Stimulated activated CD8-positive, alpha-beta memory T cell treated with anti-CD3 and anti-CD28 coated beads, Interleukin-15, amount 100 ng/mL, for 4 hours (primary cell): ENCODE measurements around the gene INAFM2.

Experiments used
- DNase-seq, 2 donors: peaks; one replicate each; pipeline ENCODE4 v3.0.0-alpha.2; 2020; ENCODE audit warnings: low read depth in 2 of 2

The INAFM2 gene

GRCh38 chr15:40287505-40287904 is 36.0 kb upstream of the INAFM2 start:
- no peak for DNase-seq

- no peak for DNase-seq
Measured at GRCh38 chr15:40287968-40288367, 35.5 kb upstream of the INAFM2 start.

- no peak for DNase-seq
Measured at GRCh38 chr15:40289140-40289775, 34.2 kb upstream of the INAFM2 start.

DNA sequence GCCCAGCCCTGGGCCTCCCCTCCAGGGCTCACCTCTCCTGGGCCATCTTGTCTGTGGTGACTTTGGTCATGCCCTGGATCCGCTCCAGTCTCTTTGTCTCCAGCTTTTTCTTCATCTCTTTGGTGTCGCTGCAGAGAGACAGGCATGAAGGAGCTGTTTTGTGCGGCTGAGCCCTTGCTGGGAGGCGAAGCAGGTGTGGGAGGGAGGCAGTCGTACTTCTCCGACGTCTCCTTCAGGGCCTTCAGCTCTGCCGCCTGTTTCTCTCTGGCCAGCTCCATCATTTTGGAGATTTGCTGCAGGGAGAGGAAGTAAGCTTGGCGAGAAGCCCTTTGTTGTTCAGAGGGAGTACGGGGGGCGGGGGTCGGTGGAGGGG is 33.0 kb upstream of the INAFM2 start:
- no peak for DNase-seq

DNA sequence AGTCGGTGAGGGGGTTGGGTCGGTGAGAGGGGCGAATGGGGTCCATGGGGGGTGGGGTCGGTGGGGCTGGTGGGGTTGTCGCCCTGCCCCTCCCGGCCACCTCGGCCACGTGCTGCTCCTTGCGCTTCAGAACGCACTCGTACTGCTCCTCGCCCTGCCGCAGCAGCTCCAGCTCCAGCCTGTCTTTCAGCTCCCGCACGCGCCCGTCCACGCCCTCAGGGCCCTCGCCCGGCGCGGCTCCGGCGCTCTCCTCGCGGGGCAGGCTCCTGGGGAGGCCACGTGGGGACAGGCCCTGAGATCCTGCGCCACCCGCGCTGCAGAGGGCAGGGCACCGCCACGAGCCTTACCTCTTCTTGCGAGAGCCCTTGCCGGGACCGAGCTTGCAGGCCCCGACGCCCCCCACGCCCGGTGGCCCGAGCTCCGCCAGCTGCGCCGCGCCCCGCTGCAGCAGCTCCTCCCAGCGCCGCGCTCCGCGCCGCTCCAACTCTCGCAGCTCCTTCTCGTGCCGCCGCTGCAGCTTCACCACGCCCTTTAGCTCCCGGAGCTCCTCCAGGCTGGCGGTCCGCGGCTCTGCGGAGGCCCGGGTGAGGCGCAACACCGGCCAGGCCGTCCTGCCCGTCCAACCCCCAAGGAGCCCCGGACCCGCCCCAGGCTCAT is 32.4 kb upstream of the INAFM2 start:
- DNase-seq: no peak

GRCh38 chr15:40292246-40292645 is 31.2 kb upstream of the INAFM2 start:
- DNase-seq: no peak

DNA sequence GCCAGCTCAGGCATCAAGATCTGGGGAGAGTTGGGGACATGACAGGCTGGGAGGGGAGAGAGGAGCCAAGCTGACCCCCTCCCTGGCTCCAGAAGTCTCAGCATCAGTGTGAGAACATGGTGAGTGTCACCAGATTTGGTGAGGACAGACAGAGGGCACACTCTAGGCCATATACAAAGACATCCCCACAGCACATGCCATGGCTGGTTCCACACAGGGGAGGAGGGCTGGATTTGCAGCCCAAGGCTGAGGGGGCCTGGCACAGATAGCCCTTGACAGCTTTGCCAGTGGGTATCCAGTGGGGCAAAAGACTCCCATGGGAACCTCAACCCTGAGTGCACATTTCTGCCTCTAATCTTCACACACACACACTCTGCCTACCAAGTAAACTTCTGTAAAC is 30.5 kb upstream of the INAFM2 start:
- DNase-seq: no peak

DNA sequence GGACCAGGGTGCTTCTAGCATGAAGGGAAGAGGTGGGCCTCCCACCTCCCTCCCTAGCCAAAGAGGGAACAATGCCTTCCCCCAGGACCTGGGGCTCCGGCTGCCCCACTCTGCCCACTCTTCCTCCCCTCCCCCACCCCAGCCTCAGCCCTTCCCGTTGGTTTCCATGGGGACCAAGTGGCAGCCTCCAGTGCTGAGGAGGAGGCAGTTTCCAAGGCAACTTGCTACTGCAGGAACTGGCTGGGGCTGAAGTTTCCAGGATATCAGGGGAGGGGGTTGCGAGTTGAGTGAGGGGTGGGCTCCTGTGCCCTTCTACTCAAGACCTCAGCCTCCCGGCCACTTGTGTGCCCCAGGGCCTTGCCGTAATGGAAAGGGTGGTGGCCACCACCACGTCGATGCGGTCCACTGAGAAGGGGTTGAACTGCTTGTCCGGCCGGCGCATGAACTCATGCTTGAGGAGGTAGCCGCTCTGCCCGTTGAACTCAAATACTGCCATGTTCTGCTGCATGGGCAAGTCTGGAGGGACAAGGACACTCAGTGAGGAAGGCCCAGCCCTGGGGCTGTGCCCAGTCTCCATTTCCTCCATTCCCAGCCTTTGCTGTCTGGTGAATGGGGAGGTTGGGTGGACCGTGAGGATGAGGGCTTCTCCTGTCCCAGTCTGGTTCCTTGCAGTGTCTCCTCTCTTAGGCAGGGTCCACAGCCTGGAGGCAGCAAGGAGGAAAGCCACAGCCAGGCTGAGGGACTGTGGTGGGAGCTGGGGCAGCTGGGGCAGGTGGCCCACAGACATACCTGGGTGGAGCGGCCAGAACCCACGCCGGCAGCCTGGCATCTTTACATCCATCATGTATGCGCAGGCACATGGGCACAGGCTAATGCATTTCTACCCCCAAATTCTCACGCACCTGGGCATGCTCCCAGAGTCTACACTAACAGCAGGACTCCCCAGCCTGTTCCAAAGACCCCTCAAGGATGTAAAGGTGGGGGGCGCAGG is 29.3 kb upstream of the INAFM2 start:
- no peak for DNase-seq

DNA sequence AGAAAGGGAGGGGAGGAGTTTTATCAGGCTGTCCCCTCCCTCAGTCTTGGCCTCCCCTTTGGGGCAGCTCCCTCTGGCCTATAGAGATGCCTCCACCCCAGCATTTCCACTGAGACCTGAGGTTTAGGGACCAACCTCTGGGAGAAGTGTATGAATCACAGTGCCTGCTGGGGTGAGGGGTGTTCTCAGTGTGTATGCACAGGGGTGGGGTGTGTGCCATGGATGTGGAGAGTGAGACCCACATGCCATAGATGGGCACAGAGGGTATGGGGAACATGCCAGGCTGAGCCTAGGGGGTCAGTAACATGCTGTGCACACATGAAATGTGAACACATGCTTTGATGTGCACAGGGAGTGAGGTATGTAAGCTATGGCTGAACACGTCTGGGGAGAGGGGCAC is 28.2 kb upstream of the INAFM2 start:
- no peak for DNase-seq

- DNase-seq: no peak
Measured at GRCh38 chr15:40295877-40296560, 27.5 kb upstream of the INAFM2 start.

DNA sequence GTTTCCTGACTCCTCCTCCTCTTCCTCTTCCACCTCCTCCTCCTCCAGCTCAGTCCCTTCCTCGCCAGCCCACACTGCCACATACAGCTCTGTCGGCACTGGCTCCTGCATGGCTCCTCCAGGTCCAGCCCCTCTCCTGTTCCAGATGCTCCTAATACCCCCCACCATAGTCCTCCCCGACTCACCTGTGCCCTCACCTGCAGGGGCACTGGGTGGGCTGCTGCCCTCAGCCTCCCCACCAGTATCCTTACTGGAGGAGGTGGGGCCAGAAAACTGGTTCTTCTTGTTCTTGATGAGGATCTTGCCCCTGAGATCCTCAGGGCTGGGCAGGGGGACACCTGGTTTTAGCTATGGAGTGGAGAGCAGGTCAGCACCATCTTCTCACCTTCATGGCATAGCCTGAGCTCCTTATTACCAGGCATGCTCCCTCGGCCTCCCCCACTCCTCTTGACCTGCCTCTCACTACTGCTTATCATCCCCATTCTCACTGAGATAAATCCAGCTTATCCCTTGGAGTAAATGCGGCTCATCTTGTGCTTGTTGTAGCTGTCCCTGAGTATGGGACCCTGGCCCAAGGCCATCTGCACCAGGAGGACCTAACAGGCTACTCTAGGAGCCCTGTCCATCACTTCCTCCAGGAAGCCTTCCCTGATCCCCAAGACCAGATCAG is 26.8 kb upstream of the INAFM2 start:
- no peak for DNase-seq

GRCh38 chr15:40297356-40297755 is 26.1 kb upstream of the INAFM2 start:
- DNase-seq: no peak

DNA sequence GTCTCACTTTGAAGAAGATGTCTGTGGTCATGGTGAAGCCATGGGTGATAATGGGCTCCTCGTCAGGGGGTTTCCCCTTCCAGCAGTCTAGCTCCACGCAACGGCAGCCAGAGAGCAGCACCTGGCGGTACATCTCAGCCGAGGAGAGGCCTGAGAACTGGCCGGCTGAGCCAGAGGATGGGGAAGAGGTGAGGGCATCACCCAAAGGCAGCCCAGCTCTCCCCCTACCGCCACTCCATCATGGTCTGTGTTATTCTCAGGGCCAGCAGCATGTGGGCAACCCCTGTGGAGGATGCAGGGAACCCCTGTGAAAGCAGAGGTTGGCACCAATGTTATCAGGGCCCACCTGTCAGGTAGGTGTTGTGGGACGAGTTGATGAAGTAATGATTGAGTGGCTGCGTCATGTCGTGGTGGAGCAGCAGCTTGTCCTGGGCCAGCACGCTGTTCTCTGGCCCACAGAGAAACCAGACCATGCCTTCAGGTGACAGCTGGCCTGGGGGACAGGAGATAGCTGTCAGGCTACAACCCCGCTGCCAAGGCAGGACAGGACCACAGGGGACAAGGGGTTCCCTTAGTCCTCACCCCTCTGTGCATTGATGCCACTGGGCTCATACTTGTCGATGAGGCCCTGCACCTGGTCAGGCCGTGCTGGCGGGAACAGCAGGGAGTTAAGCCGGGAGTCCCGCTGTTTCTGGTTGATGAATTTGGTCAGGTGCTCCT is 25.1 kb upstream of the INAFM2 start:
- no peak for DNase-seq

DNA sequence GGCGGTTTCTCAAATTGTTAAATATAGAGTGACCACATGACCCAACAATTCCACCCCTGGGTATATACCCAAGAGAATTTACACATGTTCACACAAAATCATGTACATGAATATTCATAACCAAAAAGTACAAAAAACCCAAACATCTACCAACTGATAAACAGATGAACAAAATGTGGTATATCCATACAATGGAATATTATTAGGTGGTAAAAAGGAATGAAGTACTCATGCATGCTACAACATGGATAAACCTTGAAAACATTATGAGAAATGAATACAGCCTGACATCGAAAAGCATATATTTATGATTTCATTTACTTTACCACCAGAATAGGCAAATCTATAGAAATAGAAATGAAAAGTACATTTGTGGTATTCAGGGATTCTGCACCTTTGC is 23.1 kb upstream of the INAFM2 start:
- no peak for DNase-seq

GRCh38 chr15:40300771-40301170 is 22.7 kb upstream of the INAFM2 start:
- no peak for DNase-seq

DNA sequence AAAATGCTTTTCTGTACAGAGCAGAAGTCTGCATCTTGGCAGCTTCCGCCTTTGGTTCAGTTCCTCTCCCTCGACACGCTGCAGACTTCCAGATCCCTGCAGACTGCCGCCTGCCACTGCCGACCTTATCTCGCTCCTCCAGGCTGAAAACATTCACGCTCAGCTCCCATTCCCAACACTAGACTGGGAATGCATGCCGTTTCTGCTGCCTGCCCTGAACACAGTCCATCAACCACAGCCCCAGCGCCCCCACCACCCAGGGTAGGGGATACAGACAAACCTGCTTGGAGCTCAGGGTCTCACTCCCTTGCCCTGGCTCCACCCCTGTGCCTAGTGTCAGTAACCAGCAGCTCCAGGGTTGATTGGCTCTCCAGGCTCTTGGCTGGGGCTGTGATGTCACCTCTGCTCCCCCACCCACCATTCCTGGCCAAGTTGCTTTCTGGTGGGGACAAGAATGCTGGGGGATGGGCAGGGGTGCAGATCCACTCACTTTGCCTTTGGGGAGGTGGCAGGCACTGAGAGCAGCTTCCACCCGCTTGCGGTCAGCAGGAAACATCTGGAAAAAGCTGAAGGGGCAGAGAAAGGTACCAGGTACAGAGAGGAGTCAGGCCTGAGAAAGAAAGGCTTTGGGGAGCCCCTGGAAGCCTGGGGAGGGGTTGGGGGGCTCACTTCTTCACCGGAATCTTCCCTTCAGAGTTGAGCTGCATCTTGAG is 21.9 kb upstream of the INAFM2 start:
- DNase-seq: no peak

- no peak for DNase-seq
Measured at GRCh38 chr15:40302288-40302886, 21.1 kb upstream of the INAFM2 start.

DNA sequence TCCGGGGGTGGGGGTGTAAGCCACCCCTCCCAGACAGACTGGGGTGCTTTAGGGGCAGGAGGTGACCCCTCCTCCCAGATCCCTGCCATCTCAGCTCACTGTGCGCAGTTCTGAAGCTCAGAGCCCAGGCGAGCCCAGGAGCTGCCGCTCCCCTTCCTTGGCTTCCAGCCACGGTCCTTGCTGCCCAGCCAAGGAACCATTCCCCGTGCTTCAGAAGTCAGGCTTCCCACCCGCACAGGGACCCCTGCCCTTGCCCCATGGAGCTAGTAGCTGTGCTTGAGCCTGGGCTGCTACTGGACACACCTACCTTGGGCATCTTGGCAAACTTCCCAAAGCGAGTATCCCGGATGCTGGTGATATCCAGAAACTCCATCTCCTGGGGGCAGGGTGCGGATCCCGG is 20.5 kb upstream of the INAFM2 start:
- DNase-seq: no peak

DNA sequence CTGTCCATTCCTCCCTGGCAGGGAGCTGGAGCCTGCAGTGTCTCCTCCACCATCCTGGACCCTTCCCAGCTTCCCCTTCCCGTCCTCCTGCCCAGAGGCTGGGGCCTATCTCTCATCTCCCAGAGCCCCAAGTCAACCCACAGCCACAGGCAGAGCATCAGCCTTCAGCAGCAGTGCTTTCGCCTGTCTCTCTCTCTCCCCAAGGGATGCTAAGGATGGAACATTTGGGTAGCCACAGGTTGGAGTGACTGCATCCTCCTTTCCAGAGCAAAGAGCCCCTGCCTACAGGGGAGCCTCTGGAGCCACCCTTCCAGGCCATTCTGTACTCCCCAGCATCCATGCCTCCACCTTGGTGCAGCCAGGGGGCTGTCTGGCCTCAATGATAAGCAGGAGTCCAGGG is 19.9 kb upstream of the INAFM2 start:
- no peak for DNase-seq

DNA sequence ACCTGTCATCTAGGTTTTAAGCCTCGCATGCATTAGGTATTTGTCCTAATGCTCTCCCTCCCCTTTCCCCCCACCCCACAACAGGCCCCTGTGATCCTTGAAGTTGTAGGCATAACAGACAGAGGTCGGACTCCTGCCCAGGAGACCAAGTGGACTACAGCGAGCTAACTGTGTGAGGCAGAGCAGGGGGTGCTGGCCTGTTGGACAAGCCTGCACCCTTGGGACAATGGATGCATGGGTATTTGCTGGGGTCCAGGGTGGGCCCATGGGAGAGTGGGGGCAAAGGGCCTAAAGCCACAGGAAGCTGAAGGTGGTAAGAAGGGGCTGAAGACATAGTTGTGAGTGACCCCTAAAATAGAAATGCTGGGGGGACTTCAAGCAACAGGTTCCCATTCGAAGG is 18.2 kb upstream of the INAFM2 start:
- DNase-seq: no peak
